ENCODE measurements around the gene HDAC7.

DNA sequence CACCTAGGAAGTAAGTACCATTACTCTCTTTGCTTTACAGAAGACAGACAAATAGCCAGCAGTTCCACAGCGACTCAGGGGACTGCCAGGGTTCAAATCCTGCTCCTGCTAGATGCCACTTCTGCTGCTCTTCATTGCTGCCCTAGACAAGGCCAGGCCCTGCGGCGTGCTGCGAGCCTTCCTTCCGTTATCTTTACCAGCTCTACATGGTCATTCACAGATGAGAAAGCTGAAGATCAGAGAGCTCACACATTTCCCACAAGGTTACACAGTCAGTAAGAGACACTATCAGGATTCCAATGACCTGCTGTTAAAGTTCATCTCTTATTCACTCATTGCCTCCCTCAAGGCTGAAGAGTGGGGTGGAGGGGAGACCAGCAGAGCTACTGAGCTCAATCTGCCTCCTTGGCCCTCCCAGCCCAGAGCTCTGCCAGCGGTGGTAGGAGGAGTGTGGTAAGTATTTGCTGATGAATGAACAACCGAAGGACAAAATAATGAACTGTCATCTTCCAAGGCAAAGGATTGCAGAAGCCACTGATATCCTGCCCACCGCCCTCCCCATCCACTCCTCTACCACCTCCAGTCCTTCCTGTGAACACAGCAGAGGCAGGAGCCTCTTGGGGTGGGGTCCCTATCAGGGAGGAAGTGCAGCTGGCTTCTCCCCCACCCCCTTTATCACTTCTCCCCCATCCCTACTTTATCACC, 14.6 kb upstream of the HDAC7 start:
- TF ChIP-seq, protein P1, sequence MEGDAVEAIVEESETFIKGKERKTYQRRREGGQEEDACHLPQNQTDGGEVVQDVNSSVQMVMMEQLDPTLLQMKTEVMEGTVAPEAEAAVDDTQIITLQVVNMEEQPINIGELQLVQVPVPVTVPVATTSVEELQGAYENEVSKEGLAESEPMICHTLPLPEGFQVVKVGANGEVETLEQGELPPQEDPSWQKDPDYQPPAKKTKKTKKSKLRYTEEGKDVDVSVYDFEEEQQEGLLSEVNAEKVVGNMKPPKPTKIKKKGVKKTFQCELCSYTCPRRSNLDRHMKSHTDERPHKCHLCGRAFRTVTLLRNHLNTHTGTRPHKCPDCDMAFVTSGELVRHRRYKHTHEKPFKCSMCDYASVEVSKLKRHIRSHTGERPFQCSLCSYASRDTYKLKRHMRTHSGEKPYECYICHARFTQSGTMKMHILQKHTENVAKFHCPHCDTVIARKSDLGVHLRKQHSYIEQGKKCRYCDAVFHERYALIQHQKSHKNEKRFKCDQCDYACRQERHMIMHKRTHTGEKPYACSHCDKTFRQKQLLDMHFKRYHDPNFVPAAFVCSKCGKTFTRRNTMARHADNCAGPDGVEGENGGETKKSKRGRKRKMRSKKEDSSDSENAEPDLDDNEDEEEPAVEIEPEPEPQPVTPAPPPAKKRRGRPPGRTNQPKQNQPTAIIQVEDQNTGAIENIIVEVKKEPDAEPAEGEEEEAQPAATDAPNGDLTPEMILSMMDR (IDR thresholded peaks at IDR 0.05) = no peak
- peak in 1 of 2 donors; percentile 52 for TF ChIP-seq POLR2A (IDR thresholded peaks at IDR 0.05)

Data from adrenal gland (tissue), 5 donors.